Measurements from ENCODE around the gene CCDC9B. TPM values are rescaled to one million over a fixed set of nuclear protein-coding genes. Genes with fewer than 3 reads are reported as not detected.

The CCDC9B gene
- total and polyA plus RNA-seq, 2 of the 4 experiments (the other 2 are of a cell fraction) = 19.7 to 30.9 TPM

- in situ Hi-C loops (cut with MboI; ENCODE audit: low sequenced_read_pairs) = no loop called here
- Histone ChIP-seq H3K79me1 (ENCODE audit: low read depth in 1 of 2, low read length in 2 of 2) (peaks cover 24 to 73% of the 10 kb centered on the region in 2 experiments; a peak in 3 of 4 replicates), H3K9me3 (ENCODE audit: control insufficient read depth, insufficient read depth, low read length) (no peaks in the 10 kb centered on the region), H2AK9ac (replicated peaks; ENCODE audit: low read depth, low read length, poor library complexity) (no peak overlapping the region), H3K4me3 (ENCODE audit: insufficient read depth, low read depth, low read length) (no peak overlapping the region), H2BK20ac (ENCODE audit: low read depth, low read length) (no peak overlapping the region), H4K20me1 (ENCODE audit: insufficient read depth, low read length) (peaks cover 3% of the 10 kb centered on the region; the same call in 1 of the 2 replicates), H4K91ac (ENCODE audit: insufficient read depth, low read depth, low read length) (0 out of 2 replicates have a peak overlapping the region, but pooled peaks have one; percentile 16), H3K56ac (ENCODE audit: extremely low read depth, insufficient read depth, low read length) (no peak overlapping the region), H2BK15ac (ENCODE audit: low read depth, low read length) (no peak overlapping the region), H3K4ac (ENCODE audit: low read depth, low read length) (no peak overlapping the region), H3K9ac (ENCODE audit: low read depth, low read length) (no peak overlapping the region), H3K18ac (ENCODE audit: low read depth, low read length) (no peak overlapping the region), H4K8ac (ENCODE audit: low read depth in 2 of 2, low read length in 2 of 2) (no peak overlapping the region), H3K14ac (replicated peaks; ENCODE audit: low read depth, low read length) (no peak overlapping the region), H3K27me3 (ENCODE audit: control insufficient read depth, insufficient read depth, low read length) (no peaks in the 10 kb centered on the region), H3K9me1 (ENCODE audit: insufficient read depth, low read length) (peaks cover 30% of the 10 kb centered on the region), H2AK5ac (ENCODE audit: low read depth, low read length) (peak overlapping the region; percentile 3; the same call in 1 of the 2 replicates), H3K4me2 (ENCODE audit: low read depth, low read length) (no peak overlapping the region), H2BK5ac (ENCODE audit: low read depth, low read length, poor library complexity, severe bottlenecking) (no peak overlapping the region), H2BK120ac (ENCODE audit: low read depth, low read length) (no peak overlapping the region), H4K5ac (ENCODE audit: low read depth, low read length) (no peak overlapping the region), H3K27ac (ENCODE audit: insufficient read depth, low read length) (0 out of 2 replicates have a peak overlapping the region, but pooled peaks have one; percentile 4), H2AFZ (replicated peaks; ENCODE audit: low read length, poor library complexity) (no peak overlapping the region), H3K23ac (ENCODE audit: low read depth, low read length) (no peak overlapping the region), H3K4me1 (ENCODE audit: control insufficient read depth, insufficient read depth, low read length) (peaks cover 33% of the 10 kb centered on the region), H3K36me3 (ENCODE audit: control insufficient read depth, insufficient read depth, low read length) (peaks cover 19% of the 10 kb centered on the region)
- intact Hi-C loops (cut with micrococcal nuclease) = no loop called here
- 93% methylated on average over 3 of the region's 13 CpGs; no CpG with 5 or more reads in 1 of the 2 experiments for WGBS, 2 experiments (ENCODE audit: extremely low coverage in 2 of 2, insufficient read length in 1 of 2)
- no TSS peak for BruUV-seq (replicated peaks)
- dilution Hi-C loops (cut with HindIII; ENCODE audit: low sequenced_read_pairs, unreplicated experiment) = no loop called here
- ChIA-PET CTCF (interaction anchor here (0.8 kb wide), 1 partner anchor 57 kb away, joined by 3 read pairs; no protein-coding TSS in a partner anchor), POLR2A (ENCODE audit: unreplicated experiment) (interaction anchor here (1.3 kb wide), 1 partner anchor 9 kb away, joined by 3 read pairs; no protein-coding TSS in a partner anchor)
- DNase-seq (no peak), ATAC-seq (ENCODE audit: low read depth) (no peak)
- no peak for TF ChIP-seq MXI1 (IDR thresholded peaks at IDR 0.05; ENCODE audit: borderline replicate concordance, low read depth, low read length)
- TF ChIP-seq CEBPB (IDR thresholded peaks at IDR 0.05; ENCODE audit: low read depth, low read length) = no peak
- TF ChIP-seq FOS (IDR thresholded peaks at IDR 0.05; ENCODE audit: low read depth, low read length) = no peak
- TF ChIP-seq, protein P1, sequence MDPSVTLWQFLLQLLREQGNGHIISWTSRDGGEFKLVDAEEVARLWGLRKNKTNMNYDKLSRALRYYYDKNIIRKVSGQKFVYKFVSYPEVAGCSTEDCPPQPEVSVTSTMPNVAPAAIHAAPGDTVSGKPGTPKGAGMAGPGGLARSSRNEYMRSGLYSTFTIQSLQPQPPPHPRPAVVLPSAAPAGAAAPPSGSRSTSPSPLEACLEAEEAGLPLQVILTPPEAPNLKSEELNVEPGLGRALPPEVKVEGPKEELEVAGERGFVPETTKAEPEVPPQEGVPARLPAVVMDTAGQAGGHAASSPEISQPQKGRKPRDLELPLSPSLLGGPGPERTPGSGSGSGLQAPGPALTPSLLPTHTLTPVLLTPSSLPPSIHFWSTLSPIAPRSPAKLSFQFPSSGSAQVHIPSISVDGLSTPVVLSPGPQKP (IDR thresholded peaks at IDR 0.05; ENCODE audit: borderline replicate concordance, low read depth, low read length) = no peak
- no peak for TF ChIP-seq RFX5 (IDR thresholded peaks at IDR 0.05; ENCODE audit: low read depth, low read length)
- TF ChIP-seq MAZ (IDR thresholded peaks at IDR 0.05; ENCODE audit: borderline replicate concordance, low read depth, low read length) = no peak
- TF ChIP-seq RCOR1 (IDR thresholded peaks at IDR 0.05; ENCODE audit: insufficient replicate concordance, low read length) = no peak
- TF ChIP-seq CTCF (conservative IDR thresholded peaks at IDR 0.05; ENCODE audit: low read depth, low read length) = no peak
- no peak for TF ChIP-seq SMC3 (IDR thresholded peaks at IDR 0.05; ENCODE audit: low read depth, low read length)
- TF ChIP-seq RAD21 (IDR thresholded peaks at IDR 0.05; ENCODE audit: low read length) = no peak
- no peak for TF ChIP-seq MAFK (IDR thresholded peaks at IDR 0.05; ENCODE audit: low read depth, low read length)
- no peak for TF ChIP-seq NFE2L2 (IDR thresholded peaks at IDR 0.05; ENCODE audit: low read depth, low read length)
- TF ChIP-seq CHD1 (IDR thresholded peaks at IDR 0.05; ENCODE audit: low read depth, low read length) = no peak
- no peak for TF ChIP-seq BHLHE40 (IDR thresholded peaks at IDR 0.05; ENCODE audit: low read depth, low read length)
- no peak for TF ChIP-seq POLR2A (IDR thresholded peaks at IDR 0.05; ENCODE audit: low read depth, low read length)
Observed at GRCh38 chr15:40335938-40336743, 4.6 kb downstream of the CCDC9B start.

Measured in IMR-90 (cell line).